ENCODE data around the gene LRP5. TPM values are rescaled to one million over a fixed set of nuclear protein-coding genes. Genes with fewer than 3 reads are reported as not detected.

The LRP5 gene
- total and polyA plus RNA-seq, 5 experiments from 2014 or later: 0.19 to 3.6 (median 1.4) TPM

GRCh38 chr11:68436985-68437926 lies 124.9 kb downstream of the LRP5 start:
- Mint-ChIP-seq H3K4me1 (peaks cover 0 to 16% (median 3%) of the 10 kb centered on the region in 4 donors), H3K36me3 (no peaks in the 10 kb centered on the region), H3K9me3 (no peaks in the 10 kb centered on the region), H3K27me3 (no peaks in the 10 kb centered on the region), H3K27ac (no peak overlapping the region), H3K4me3 (no peak overlapping the region)
- DNase-seq (no peak), ATAC-seq (no peak)
- POLR2A ChIA-PET: no interaction called here

GRCh38 chr11:68437927-68438657 lies 125.7 kb downstream of the LRP5 start:
- peaks cover 0 to 18% (median 2%) of the 10 kb centered on the region in 4 donors for H3K4me1 Mint-ChIP-seq
- H3K27ac Mint-ChIP-seq: peak overlapping the region in 1 of 10 donors; percentile 18
- H3K4me3 Mint-ChIP-seq: no peak overlapping the region
- H3K9me3 Mint-ChIP-seq: no peaks in the 10 kb centered on the region
- no peaks in the 10 kb centered on the region for H3K27me3 Mint-ChIP-seq
- ATAC-seq (no peak), DNase-seq (no peak)
- H3K36me3 Mint-ChIP-seq: no peaks in the 10 kb centered on the region
- POLR2A ChIA-PET: no interaction called here

GRCh38 chr11:68438658-68439259 lies 126.4 kb downstream of the LRP5 start:
- Mint-ChIP-seq H3K27me3 (no peaks in the 10 kb centered on the region), H3K36me3 (no peaks in the 10 kb centered on the region), H3K4me3 (no peak overlapping the region), H3K27ac (peak overlapping the region in 1 of 10 donors; percentile 18), H3K9me3 (no peaks in the 10 kb centered on the region), H3K4me1 (peaks cover 0 to 18% (median 2%) of the 10 kb centered on the region in 4 donors)
- POLR2A ChIA-PET: no interaction called here
- no peak for ATAC-seq
- DNase-seq: no peak

- Mint-ChIP-seq H3K9me3 (no peaks in the 10 kb centered on the region), H3K27me3 (no peaks in the 10 kb centered on the region), H3K27ac (no peak overlapping the region), H3K4me3 (no peak overlapping the region), H3K4me1 (peaks cover 0 to 18% (median 2%) of the 10 kb centered on the region in 4 donors), H3K36me3 (no peaks in the 10 kb centered on the region)
- POLR2A ChIA-PET: no interaction called here
- ATAC-seq (no peak), DNase-seq (no peak)
Observed at GRCh38 chr11:68439355-68440065, 127.1 kb downstream of the LRP5 start.

GRCh38 chr11:68440224-68440623 lies 127.8 kb downstream of the LRP5 start:
- ATAC-seq (no peak), DNase-seq (no peak)
- H3K27ac Mint-ChIP-seq: peak overlapping the region in 1 of 10 donors; percentile 85
- no peaks in the 10 kb centered on the region for H3K9me3 Mint-ChIP-seq
- H3K36me3 Mint-ChIP-seq: no peaks in the 10 kb centered on the region
- peaks cover 0 to 18% (median 2%) of the 10 kb centered on the region in 4 donors for H3K4me1 Mint-ChIP-seq
- H3K27me3 Mint-ChIP-seq: no peaks in the 10 kb centered on the region
- H3K4me3 Mint-ChIP-seq: no peak overlapping the region
- POLR2A ChIA-PET: interaction anchor here (1.0 kb wide), 1 partner anchor 20 kb away, joined by 3 read pairs; the partner anchor contains the start of gene PPP6R3

GRCh38 chr11:68441466-68442230 lies 129.3 kb downstream of the LRP5 start:
- Mint-ChIP-seq H3K36me3 (no peaks in the 10 kb centered on the region), H3K9me3 (no peaks in the 10 kb centered on the region), H3K4me3 (peak overlapping the region in 1 of 10 donors; percentile 28), H3K4me1 (peaks cover 0 to 18% (median 2%) of the 10 kb centered on the region in 4 donors), H3K27ac (peak overlapping the region in 2 of 10 donors; percentile 26 to 28), H3K27me3 (no peaks in the 10 kb centered on the region)
- ATAC-seq (no peak), DNase-seq (no peak)
- POLR2A ChIA-PET: no interaction called here

- DNase-seq (no peak), ATAC-seq (no peak)
- Mint-ChIP-seq H3K9me3 (no peaks in the 10 kb centered on the region), H3K4me1 (peaks cover 2 to 18% (median 2%) of the 10 kb centered on the region in 4 donors), H3K27ac (no peak overlapping the region), H3K4me3 (no peak overlapping the region), H3K36me3 (no peaks in the 10 kb centered on the region), H3K27me3 (no peaks in the 10 kb centered on the region)
- POLR2A ChIA-PET: no interaction called here
Observed at GRCh38 chr11:68442433-68442832, 130.0 kb downstream of the LRP5 start.

- POLR2A ChIA-PET: no interaction called here
- H3K9me3 Mint-ChIP-seq: no peaks in the 10 kb centered on the region
- H3K4me1 Mint-ChIP-seq: peaks cover 2 to 19% (median 7%) of the 10 kb centered on the region in 4 donors
- no peak overlapping the region for H3K27ac Mint-ChIP-seq
- no peak for DNase-seq
- no peak for ATAC-seq
- H3K4me3 Mint-ChIP-seq: no peak overlapping the region
- no peaks in the 10 kb centered on the region for H3K27me3 Mint-ChIP-seq
- H3K36me3 Mint-ChIP-seq: peaks cover 0 to 2% (median 0%) of the 10 kb centered on the region in 3 donors
Observed at GRCh38 chr11:68444566-68444965, 132.2 kb downstream of the LRP5 start.

GRCh38 chr11:68445531-68446035 lies 133.2 kb downstream of the LRP5 start:
- no peak overlapping the region for H3K4me3 Mint-ChIP-seq
- DNase-seq: no peak
- H3K27me3 Mint-ChIP-seq: no peaks in the 10 kb centered on the region
- no peak for ATAC-seq
- peaks cover 0 to 2% (median 0%) of the 10 kb centered on the region in 3 donors for H3K36me3 Mint-ChIP-seq
- H3K9me3 Mint-ChIP-seq: no peaks in the 10 kb centered on the region
- POLR2A ChIA-PET: no interaction called here
- peak overlapping the region in 1 of 10 donors; percentile 39 for H3K27ac Mint-ChIP-seq
- H3K4me1 Mint-ChIP-seq: peaks cover 1 to 19% (median 7%) of the 10 kb centered on the region in 4 donors

- no peak for DNase-seq
- POLR2A ChIA-PET: no interaction called here
- H3K36me3 Mint-ChIP-seq: peaks cover 0 to 2% (median 0%) of the 10 kb centered on the region in 3 donors
- ATAC-seq: no peak
- no peaks in the 10 kb centered on the region for H3K9me3 Mint-ChIP-seq
- no peak overlapping the region for H3K4me3 Mint-ChIP-seq
- peaks cover 0 to 16% (median 7%) of the 10 kb centered on the region in 4 donors for H3K4me1 Mint-ChIP-seq
- no peak overlapping the region for H3K27ac Mint-ChIP-seq
- no peaks in the 10 kb centered on the region for H3K27me3 Mint-ChIP-seq
Observed at GRCh38 chr11:68446046-68446725, 133.8 kb downstream of the LRP5 start.

Measured in naive thymus-derived CD8-positive, alpha-beta T cell (primary cell).